Measurements from ENCODE around the gene OR7A17. TPM values are rescaled to one million over a fixed set of nuclear protein-coding genes. Genes with fewer than 3 reads are reported as not detected.

OR7A17 gene
- total RNA-seq, 1 donor from 2014 or later: not detected

Other genes starting within 250 kb of the OR7A17 start
- gene ADGRE3, start 211.3 kb downstream of the OR7A17 start, total RNA-seq: 0.10 TPM
- 3.6 TPM for gene ZNF333, start 196.1 kb downstream of the OR7A17 start, total RNA-seq
- 1.6 TPM for gene ADGRE2, start 107.6 kb downstream of the OR7A17 start, total RNA-seq
- not detected for gene OR7A5, start 50.9 kb downstream of the OR7A17 start, total RNA-seq
- not detected for gene OR7C1, start 50.9 kb downstream of the OR7A17 start, total RNA-seq
- not detected for gene OR7A10, start 37.2 kb downstream of the OR7A17 start, total RNA-seq
- gene OR7C2, start 55.4 kb upstream of the OR7A17 start, total RNA-seq: not detected
- gene SLC1A6, start 93.7 kb upstream of the OR7A17 start, total RNA-seq: not detected
- gene CASP14, start 163.3 kb upstream of the OR7A17 start, total RNA-seq: not detected
- not detected for gene OR1I1, start 196.1 kb upstream of the OR7A17 start, total RNA-seq
- 3.4 TPM for gene SYDE1, start 221.3 kb upstream of the OR7A17 start, total RNA-seq